ENCODE data around the gene PHLDB3.
A peak's percentile ranks its signal among the peaks of the same experiment; 100 is the strongest.
"Not testable (repeated sequence)": the region's sequence is repeated elsewhere in the genome, so short reads cannot be mapped to it uniquely, and the experiment has no call there.

PHLDB3 gene

GRCh38 chr19:43527860-43528622, 23.5 kb upstream of the PHLDB3 start:
- no peak for FAIRE-seq
- DNase-seq (ENCODE audit: insufficient read length, low spot score): no peak

GRCh38 chr19:43526884-43527859, 22.6 kb upstream of the PHLDB3 start, which contains the start of gene ETHE1:
ETHE1 (minus strand) TSS chr19:43527201; CDS start chr19:43527177, 24 bp downstream.
- FAIRE-seq: peak; percentile 71

GRCh38 chr19:43525836-43526771, 21.6 kb upstream of the PHLDB3 start:
- DNase-seq (ENCODE audit: insufficient read length, low spot score) (no peak), FAIRE-seq (no peak)

More at GRCh38 chr19:43526884-43527859, 22.6 kb upstream of the PHLDB3 start, which contains the start of gene ETHE1:
- peak; percentile 65 for DNase-seq (ENCODE audit: insufficient read length, low spot score)

GRCh38 chr19:43524922-43525835, 20.6 kb upstream of the PHLDB3 start:
- DNase-seq (ENCODE audit: insufficient read length, low spot score) (no peak), FAIRE-seq (peak; percentile 84)

- DNase-seq (ENCODE audit: insufficient read length, low spot score); FAIRE-seq: not testable (repeated sequence)
Measured at GRCh38 chr19:43523696-43524095, 19.1 kb upstream of the PHLDB3 start.

- FAIRE-seq: no peak
- no peak for DNase-seq (ENCODE audit: insufficient read length, low spot score)
Measured at GRCh38 chr19:43522929-43523328, 18.4 kb upstream of the PHLDB3 start.

GRCh38 chr19:43519436-43520088, 15.0 kb upstream of the PHLDB3 start:
- FAIRE-seq (peak; percentile 92), DNase-seq (ENCODE audit: insufficient read length, low spot score) (no peak)

- no peak for FAIRE-seq
- DNase-seq (ENCODE audit: insufficient read length, low spot score): no peak
Measured at GRCh38 chr19:43518051-43518450, 13.5 kb upstream of the PHLDB3 start.

GRCh38 chr19:43512399-43512798, 7.9 kb upstream of the PHLDB3 start:
- DNase-seq (ENCODE audit: insufficient read length, low spot score); FAIRE-seq: not testable (repeated sequence)

- DNase-seq (ENCODE audit: insufficient read length, low spot score) (no peak), FAIRE-seq (no peak)
Measured at GRCh38 chr19:43511324-43511723, 6.8 kb upstream of the PHLDB3 start.

- DNase-seq (ENCODE audit: insufficient read length, low spot score): no peak
- no peak for FAIRE-seq
Measured at GRCh38 chr19:43510713-43511112, 6.2 kb upstream of the PHLDB3 start.

GRCh38 chr19:43507880-43508279, 3.3 kb upstream of the PHLDB3 start:
- FAIRE-seq: no peak

GRCh38 chr19:43506629-43507028, 2.1 kb upstream of the PHLDB3 start:
- no peak for DNase-seq (ENCODE audit: insufficient read length, low spot score)
- FAIRE-seq: no peak

More at GRCh38 chr19:43507880-43508279, 3.3 kb upstream of the PHLDB3 start:
- DNase-seq (ENCODE audit: insufficient read length, low spot score): no peak

GRCh38 chr19:43505941-43506340, 1.4 kb upstream of the PHLDB3 start:
- no peak for FAIRE-seq
- no peak for DNase-seq (ENCODE audit: insufficient read length, low spot score)

GRCh38 chr19:43505186-43505456, 575 bp upstream of the PHLDB3 start:
- FAIRE-seq (no peak), DNase-seq (ENCODE audit: insufficient read length, low spot score) (no peak)

- FAIRE-seq (peak; percentile 97), DNase-seq (ENCODE audit: insufficient read length, low spot score) (peak; percentile 96)
Measured at GRCh38 chr19:43503501-43504425, 783 bp downstream of the PHLDB3 start.

GRCh38 chr19:43502419-43502976, 2.0 kb downstream of the PHLDB3 start:
- DNase-seq (ENCODE audit: insufficient read length, low spot score) (no peak), FAIRE-seq (no peak)
